ENCODE data around the gene DOCK6.

The DOCK6 gene

GRCh38 chr19:11274533-11275086 lies 12.3 kb upstream of the DOCK6 start:
- DNase-seq = no peak

- DNase-seq = no peak
These were observed 11.7 kb upstream of the DOCK6 start for GRCh38 chr19:11273989-11274388.

- DNase-seq = no peak
These were observed 11.0 kb upstream of the DOCK6 start for GRCh38 chr19:11273296-11273695.

- DNase-seq = no peak
These were observed 7.1 kb upstream of the DOCK6 start for GRCh38 chr19:11269408-11269807.

GRCh38 chr19:11268783-11269267 lies 6.5 kb upstream of the DOCK6 start:
- peak; percentile 69 for DNase-seq

- DNase-seq = no peak
These were observed 5.2 kb upstream of the DOCK6 start for GRCh38 chr19:11267316-11268085.

GRCh38 chr19:11265785-11266236 lies 3.5 kb upstream of the DOCK6 start:
- no peak for DNase-seq

- no peak for DNase-seq
These were observed 3.0 kb upstream of the DOCK6 start for GRCh38 chr19:11265177-11265784.

GRCh38 chr19:11264452-11265176 lies 2.3 kb upstream of the DOCK6 start:
- DNase-seq = no peak

- DNase-seq = no peak
These were observed 1.4 kb upstream of the DOCK6 start for GRCh38 chr19:11263726-11264125.

GRCh38 chr19:11261431-11261970 lies 823 bp downstream of the DOCK6 start:
- DNase-seq = no peak

- no peak for DNase-seq
These were observed 1.3 kb downstream of the DOCK6 start for GRCh38 chr19:11260996-11261395.

GRCh38 chr19:11257846-11258380 lies 4.4 kb downstream of the DOCK6 start:
- DNase-seq = no peak

- no peak for DNase-seq
These were observed 6.1 kb downstream of the DOCK6 start for GRCh38 chr19:11256189-11256588.

- DNase-seq = no peak
These were observed 7.7 kb downstream of the DOCK6 start for GRCh38 chr19:11254666-11255065.

- DNase-seq = no peak
These were observed 9.5 kb downstream of the DOCK6 start for GRCh38 chr19:11252665-11253355.

GRCh38 chr19:11251650-11252314 lies 10.5 kb downstream of the DOCK6 start:
- no peak for DNase-seq

GRCh38 chr19:11251217-11251616 lies 11.1 kb downstream of the DOCK6 start:
- no peak for DNase-seq

GRCh38 chr19:11248852-11249251 lies 13.5 kb downstream of the DOCK6 start:
- no peak for DNase-seq

- DNase-seq = no peak
These were observed 14.4 kb downstream of the DOCK6 start for GRCh38 chr19:11247934-11248333.

- no peak for DNase-seq
These were observed 14.9 kb downstream of the DOCK6 start for GRCh38 chr19:11247391-11247790.

- DNase-seq = no peak
These were observed 15.4 kb downstream of the DOCK6 start for GRCh38 chr19:11246941-11247340.
